GM12878 (cell line): ENCODE data around the gene FAM53B. TPM values are rescaled to one million over a fixed set of nuclear protein-coding genes. Genes with fewer than 3 reads are reported as not detected.

ENCODE experiments used
- ATAC-seq: fragments of 200-7000 bp; cut with Tn5 transposase; 3 replicates; pipeline ENCODE4 v1.9.1; 2020; ENCODE audit warnings: mild to moderate bottlenecking, moderate library complexity
- BruUV-seq: library from RNA; stranded (reverse); fragments of 400-500 nt; replicated peaks from 2 replicates; lab custom pipeline; 2021; lab: Mats Ljungman, UMichigan
- CTCF ChIA-PET: fragments of 300-600 bp; sonication (Branson Sonifier 250); formaldehyde crosslinking; extraction: SDS; loops from one replicate; lab custom pipeline; 2021; ENCODE audit warnings: inconsistent platforms; lab: Yijun Ruan, JAX
- POLR2A ChIA-PET: fragments of 350-600 bp; formaldehyde crosslinking; extraction: SDS; loops from one replicate; lab custom pipeline; 2021; ENCODE audit warnings: inconsistent platforms; lab: Charles Lee
- RAD21 ChIA-PET: fragments of 300-600 bp; sonication (Branson Sonifier 250); formaldehyde crosslinking; loops from one replicate; lab custom pipeline; 2023; ENCODE audit warnings: antibody characterized with exemption; ENCODE audit not compliant: unreplicated experiment; lab: Charles Lee
- SMC1A ChIA-PET: fragments of 300-600 bp; sonication (Branson Sonifier 250); formaldehyde crosslinking; loops from one replicate; lab custom pipeline; 2023; ENCODE audit not compliant: unreplicated experiment, uncharacterized antibody; lab: Charles Lee
- DNase-seq: peaks from one replicate; pipeline ENCODE4 v3.0.0-alpha.2; 2011; ENCODE audit warnings: low read depth, low spot score
- FAIRE-seq: peaks from 3 replicates; lab custom pipeline; 2011; peaks lifted over from hg19 to GRCh38; lab: Jason Lieb, UNC
- H2AFZ ChIP-seq: 2 replicates; pipeline ENCODE4 v1.6.0; 2011; ENCODE audit warnings: low read depth, low read length, control low read depth; ENCODE audit not compliant: control insufficient read depth
- H3K27ac ChIP-seq: 2 replicates; pipeline ENCODE4 v1.5.1; 2011; ENCODE audit warnings: control low read depth; ENCODE audit not compliant: control insufficient read depth, insufficient read depth
- H3K27me3 ChIP-seq, 2 experiments: replicated peaks in 1 of 2; 2 replicates each; pipeline versions ENCODE4 v1.6.0 to v1.6.1; 2011; ENCODE audit warnings: low read length in 1 of 2; ENCODE audit not compliant: control insufficient read depth in 2 of 2, insufficient read depth in 2 of 2
- H3K36me3 ChIP-seq, 2 experiments: 2 replicates each; pipeline ENCODE4 v1.5.1; 2011; ENCODE audit warnings: low read length in 1 of 2; ENCODE audit not compliant: control insufficient read depth in 2 of 2, insufficient read depth in 2 of 2
- H3K4me1 ChIP-seq: 2 replicates; pipeline ENCODE4 v1.6.1; 2011; ENCODE audit warnings: mild to moderate bottlenecking, low read length, moderate library complexity, mixed read lengths; ENCODE audit not compliant: control insufficient read depth, insufficient read depth
- H3K4me2 ChIP-seq: 2 replicates; pipeline ENCODE4 v1.6.0; 2011; ENCODE audit warnings: control low read depth; ENCODE audit not compliant: control insufficient read depth, insufficient read depth
- H3K4me3 ChIP-seq: fragments of 200-600 bp; sonication (generic); 2 replicates; pipeline ENCODE4 v1.5.1; 2016
- H3K79me2 ChIP-seq: 2 replicates; pipeline ENCODE4 v1.6.0; 2011; ENCODE audit warnings: low read length; ENCODE audit not compliant: control insufficient read depth, insufficient read depth
- H3K9ac ChIP-seq: 2 replicates; pipeline ENCODE4 v1.8.0; 2011; ENCODE audit warnings: low read length, control low read depth, mixed read lengths; ENCODE audit not compliant: control insufficient read depth, insufficient read depth
- H3K9me3 ChIP-seq: replicated peaks from 3 replicates; pipeline ENCODE4 v1.5.1; 2011; ENCODE audit warnings: mild to moderate bottlenecking, low read length; ENCODE audit not compliant: control insufficient read depth, insufficient read depth
- H4K20me1 ChIP-seq: 2 replicates; pipeline ENCODE4 v1.6.0; 2011; ENCODE audit not compliant: control insufficient read depth, insufficient read depth
- BACH1 ChIP-seq: fragments of 450-650 bp; IDR thresholded peaks from 2 replicates; pipeline ENCODE4 v1.6.1; 2017; ENCODE audit warnings: mild to moderate bottlenecking, borderline replicate concordance
- CREM ChIP-seq: IDR thresholded peaks from 2 replicates; pipeline ENCODE4 v1.6.1; 2014; ENCODE audit warnings: antibody characterized with exemption, low read depth
- FOXM1 ChIP-seq: IDR thresholded peaks from 2 replicates; pipeline ENCODE4 v1.6.1; 2012; ENCODE audit warnings: low read depth, mild to moderate bottlenecking, inconsistent platforms, low read length, moderate library complexity
- KLF5 ChIP-seq: fragments of 450-650 bp; IDR thresholded peaks from 2 replicates; pipeline ENCODE4 v1.6.1; 2014; ENCODE audit warnings: mild to moderate bottlenecking; ENCODE audit not compliant: partially characterized antibody
- NBN ChIP-seq: fragments of 450-650 bp; IDR thresholded peaks from 2 replicates; pipeline ENCODE4 v1.6.1; 2016
- RBBP5 ChIP-seq: fragments of 200-600 bp; sonication (generic); conservative IDR thresholded peaks from 2 replicates; pipeline ENCODE4 v1.6.1; 2016
- SMAD1 ChIP-seq: fragments of 450-650 bp; IDR thresholded peaks from 2 replicates; pipeline ENCODE4 v1.6.1; 2018; ENCODE audit warnings: mild to moderate bottlenecking, low read depth; ENCODE audit not compliant: partially characterized antibody
- SMC3 ChIP-seq: IDR thresholded peaks from 2 replicates; pipeline ENCODE4 v1.6.1; 2011; ENCODE audit warnings: low read length, improper control_type of control experiment, borderline replicate concordance
- SREBF2 ChIP-seq: IDR thresholded peaks from 2 replicates; pipeline ENCODE4 v1.6.1; 2012; ENCODE audit warnings: mild to moderate bottlenecking, low read length
- ZNF217 ChIP-seq: fragments of 450-650 bp; IDR thresholded peaks from 2 replicates; pipeline ENCODE4 v1.6.1; 2017; ENCODE audit warnings: antibody characterized with exemption, mild to moderate bottlenecking
- WGBS: methylation state at CpG from one replicate; pipeline ENCODE4 v1.1.6; 2016; ENCODE audit warnings: low lambda C conversion rate; ENCODE audit not compliant: insufficient replicate concordance, insufficient coverage; ENCODE audit errors: missing lambda C conversion rate; 5-methylcytosine and 5-hydroxymethylcytosine counted together
- in situ Hi-C: fragments of 300-500 bp; cut with MboI; formaldehyde crosslinking; loops from 9 replicates; pipeline ENCODE4 v1.14.3; 2018; ENCODE audit warnings: mixed read lengths
- intact Hi-C: fragments of 100-400 bp; cut with micrococcal nuclease; formaldehyde crosslinking; loops from one replicate; pipeline ENCODE4 v1.14.2; 2022; ENCODE audit not compliant: unreplicated experiment
- polyA plus RNA-seq, 11 experiments: library from polyadenylated mRNA; depleted of rRNA in 4 of 11; unstranded in 6 of 11; stranded (reverse) in 5 of 11; fragments of >200 nt; fragmentation: Nextera tagmentation in 4 of 11; fragmentation: Illumina TruSeq in 1 of 11; extraction: Ambion mirVana in 4 of 11; extraction: Trizol in 1 of 11; gene quantifications; 1 replicate in 1 of 11; 2 replicates in 10 of 11; pipeline versions ENCODE4 v1.2.1 to v1.2.3, GENCODE V29; 2011 to 2016; ENCODE audit warnings: inconsistent platforms in 2 of 11, missing spikeins in 2 of 11, low read depth in 1 of 11
- total RNA-seq, 4 experiments: library from RNA; depleted of rRNA in 3 of 4; stranded (reverse); fragments of >200 nt in 3 of 4; fragmentation: Illumina TruSeq in 1 of 4; extraction: Trizol in 1 of 4; gene quantifications; 2 replicates each; pipeline versions ENCODE4 v1.2.1 to v1.2.3, GENCODE V29; 2013 to 2021
- TF ChIP-seq, protein P1 (sequence below): IDR thresholded peaks from 2 replicates; pipeline ENCODE4 v1.6.1; 2012; ENCODE audit warnings: mild to moderate bottlenecking, low read depth, low read length
- TF ChIP-seq, protein P2 (sequence below): IDR thresholded peaks from 2 replicates; pipeline ENCODE4 v1.6.1; 2012; ENCODE audit warnings: low read depth, low read length, improper control_type of control experiment
- TF ChIP-seq, protein P3 (sequence below): IDR thresholded peaks from 2 replicates; pipeline ENCODE4 v1.6.1; 2011; ENCODE audit warnings: low read depth, low read length, improper control_type of control experiment, borderline replicate concordance
- TF ChIP-seq, protein P4 (sequence below): IDR thresholded peaks from 2 replicates; pipeline ENCODE4 v1.6.1; 2011; ENCODE audit warnings: borderline replicate concordance, low read depth, mild to moderate bottlenecking, moderate library complexity, low read length; ENCODE audit not compliant: insufficient read depth, poor library complexity, severe bottlenecking

Gene FAM53B
- total and polyA plus RNA-seq, 10 of the 15 experiments (the other 5 are each of a cell fraction or from before 2014, with no cell fraction given), result 0.05 to 26.3 (median 8.1) TPM

DNA sequence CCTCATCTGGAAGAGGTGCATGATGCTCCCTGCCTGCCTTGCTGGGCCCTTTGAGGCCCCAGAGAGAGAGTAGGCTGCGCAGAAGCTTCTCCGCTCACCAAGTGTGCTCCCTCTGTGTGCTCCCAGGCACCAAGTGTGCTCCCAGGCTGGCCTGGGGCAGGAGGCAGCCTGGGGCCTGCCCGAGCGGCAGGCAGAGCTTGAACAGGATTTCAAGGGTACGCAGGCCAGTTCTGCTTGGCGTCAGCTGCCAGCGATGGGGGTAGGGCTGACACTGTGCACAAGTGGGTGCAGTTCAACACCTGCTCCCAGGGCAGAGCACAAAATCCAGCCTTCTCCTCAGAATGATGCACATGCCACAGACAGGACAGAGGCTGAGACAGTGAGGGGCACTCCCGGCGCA lies 119.7 kb downstream of the FAM53B start:
- H3K27ac ChIP-seq, result no peak overlapping the region
- WGBS, result 97% methylated on average over 9 of the region's 9 CpGs
- TF ChIP-seq RBBP5 (no peak), FOXM1 (no peak), SREBF2 (no peak), NBN (no peak), ZNF217 (no peak), SMAD1 (no peak), KLF5 (no peak), SMC3 (no peak), BACH1 (no peak), CREM (no peak)
- TF ChIP-seq, protein P1, sequence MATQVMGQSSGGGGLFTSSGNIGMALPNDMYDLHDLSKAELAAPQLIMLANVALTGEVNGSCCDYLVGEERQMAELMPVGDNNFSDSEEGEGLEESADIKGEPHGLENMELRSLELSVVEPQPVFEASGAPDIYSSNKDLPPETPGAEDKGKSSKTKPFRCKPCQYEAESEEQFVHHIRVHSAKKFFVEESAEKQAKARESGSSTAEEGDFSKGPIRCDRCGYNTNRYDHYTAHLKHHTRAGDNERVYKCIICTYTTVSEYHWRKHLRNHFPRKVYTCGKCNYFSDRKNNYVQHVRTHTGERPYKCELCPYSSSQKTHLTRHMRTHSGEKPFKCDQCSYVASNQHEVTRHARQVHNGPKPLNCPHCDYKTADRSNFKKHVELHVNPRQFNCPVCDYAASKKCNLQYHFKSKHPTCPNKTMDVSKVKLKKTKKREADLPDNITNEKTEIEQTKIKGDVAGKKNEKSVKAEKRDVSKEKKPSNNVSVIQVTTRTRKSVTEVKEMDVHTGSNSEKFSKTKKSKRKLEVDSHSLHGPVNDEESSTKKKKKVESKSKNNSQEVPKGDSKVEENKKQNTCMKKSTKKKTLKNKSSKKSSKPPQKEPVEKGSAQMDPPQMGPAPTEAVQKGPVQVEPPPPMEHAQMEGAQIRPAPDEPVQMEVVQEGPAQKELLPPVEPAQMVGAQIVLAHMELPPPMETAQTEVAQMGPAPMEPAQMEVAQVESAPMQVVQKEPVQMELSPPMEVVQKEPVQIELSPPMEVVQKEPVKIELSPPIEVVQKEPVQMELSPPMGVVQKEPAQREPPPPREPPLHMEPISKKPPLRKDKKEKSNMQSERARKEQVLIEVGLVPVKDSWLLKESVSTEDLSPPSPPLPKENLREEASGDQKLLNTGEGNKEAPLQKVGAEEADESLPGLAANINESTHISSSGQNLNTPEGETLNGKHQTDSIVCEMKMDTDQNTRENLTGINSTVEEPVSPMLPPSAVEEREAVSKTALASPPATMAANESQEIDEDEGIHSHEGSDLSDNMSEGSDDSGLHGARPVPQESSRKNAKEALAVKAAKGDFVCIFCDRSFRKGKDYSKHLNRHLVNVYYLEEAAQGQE, result no peak
- TF ChIP-seq, protein P2, sequence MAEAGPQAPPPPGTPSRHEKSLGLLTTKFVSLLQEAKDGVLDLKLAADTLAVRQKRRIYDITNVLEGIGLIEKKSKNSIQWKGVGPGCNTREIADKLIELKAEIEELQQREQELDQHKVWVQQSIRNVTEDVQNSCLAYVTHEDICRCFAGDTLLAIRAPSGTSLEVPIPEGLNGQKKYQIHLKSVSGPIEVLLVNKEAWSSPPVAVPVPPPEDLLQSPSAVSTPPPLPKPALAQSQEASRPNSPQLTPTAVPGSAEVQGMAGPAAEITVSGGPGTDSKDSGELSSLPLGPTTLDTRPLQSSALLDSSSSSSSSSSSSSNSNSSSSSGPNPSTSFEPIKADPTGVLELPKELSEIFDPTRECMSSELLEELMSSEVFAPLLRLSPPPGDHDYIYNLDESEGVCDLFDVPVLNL, result no peak
- TF ChIP-seq, protein P3, sequence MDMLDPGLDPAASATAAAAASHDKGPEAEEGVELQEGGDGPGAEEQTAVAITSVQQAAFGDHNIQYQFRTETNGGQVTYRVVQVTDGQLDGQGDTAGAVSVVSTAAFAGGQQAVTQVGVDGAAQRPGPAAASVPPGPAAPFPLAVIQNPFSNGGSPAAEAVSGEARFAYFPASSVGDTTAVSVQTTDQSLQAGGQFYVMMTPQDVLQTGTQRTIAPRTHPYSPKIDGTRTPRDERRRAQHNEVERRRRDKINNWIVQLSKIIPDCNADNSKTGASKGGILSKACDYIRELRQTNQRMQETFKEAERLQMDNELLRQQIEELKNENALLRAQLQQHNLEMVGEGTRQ, result no peak
- TF ChIP-seq, protein P4, sequence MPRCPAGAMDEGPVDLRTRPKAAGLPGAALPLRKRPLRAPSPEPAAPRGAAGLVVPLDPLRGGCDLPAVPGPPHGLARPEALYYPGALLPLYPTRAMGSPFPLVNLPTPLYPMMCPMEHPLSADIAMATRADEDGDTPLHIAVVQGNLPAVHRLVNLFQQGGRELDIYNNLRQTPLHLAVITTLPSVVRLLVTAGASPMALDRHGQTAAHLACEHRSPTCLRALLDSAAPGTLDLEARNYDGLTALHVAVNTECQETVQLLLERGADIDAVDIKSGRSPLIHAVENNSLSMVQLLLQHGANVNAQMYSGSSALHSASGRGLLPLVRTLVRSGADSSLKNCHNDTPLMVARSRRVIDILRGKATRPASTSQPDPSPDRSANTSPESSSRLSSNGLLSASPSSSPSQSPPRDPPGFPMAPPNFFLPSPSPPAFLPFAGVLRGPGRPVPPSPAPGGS, result no peak

More for the DNA sequence above, 119.7 kb downstream of the FAM53B start:
- CTCF ChIA-PET, result interaction anchor here (0.9 to 5.9 kb wide), 3 partner anchors 73 to 116 kb away, joined by 3 to 44 read pairs (median 3); no protein-coding TSS in a partner anchor
- intact Hi-C loops (no loop called here), in situ Hi-C loops (no loop called here)
- no TSS peak for BruUV-seq
- Histone ChIP-seq H3K4me3 (no peak overlapping the region), H3K79me2 (no peaks in the 10 kb centered on the region; the same call in 1 of the 2 replicates), H3K9ac (no peak overlapping the region), H3K4me1 (peaks cover 38% of the 10 kb centered on the region), H3K4me2 (no peak overlapping the region; the same call in 1 of the 2 replicates), H4K20me1 (no peaks in the 10 kb centered on the region; the same call in 1 of the 2 replicates), H3K27me3 (no peaks in the 10 kb centered on the region), H3K9me3 (no peaks in the 10 kb centered on the region), H2AFZ (no peak overlapping the region), H3K36me3 (peaks cover 0 to 9% of the 10 kb centered on the region in 2 experiments; a peak in 2 of 4 replicates)
- no peak for FAIRE-seq
- DNase-seq, result no peak
- SMC1A ChIA-PET, result interaction anchor here (1.0 to 1.4 kb wide), 4 partner anchors 10 to 117 kb away, joined by 3 to 5 read pairs (median 4); no protein-coding TSS in a partner anchor
- RAD21 ChIA-PET, result interaction anchor here (0.6 to 4.4 kb wide), 3 partner anchors 10 to 116 kb away, joined by 3 to 23 read pairs (median 3); no protein-coding TSS in a partner anchor
- POLR2A ChIA-PET, result interaction anchor here (1.2 kb wide), 1 partner anchor 65 kb away, joined by 4 read pairs; no protein-coding TSS in a partner anchor
- no peak; the same call in 2 of the 3 replicates for ATAC-seq
